ENCODE measurements around the gene TTC31. TPM values are rescaled to one million over a fixed set of nuclear protein-coding genes. Genes with fewer than 3 reads are reported as not detected.

TTC31 gene
- total and polyA plus RNA-seq, 4 experiments from 2014 or later: 17.0 to 46.9 (median 31.4) TPM

DNA sequence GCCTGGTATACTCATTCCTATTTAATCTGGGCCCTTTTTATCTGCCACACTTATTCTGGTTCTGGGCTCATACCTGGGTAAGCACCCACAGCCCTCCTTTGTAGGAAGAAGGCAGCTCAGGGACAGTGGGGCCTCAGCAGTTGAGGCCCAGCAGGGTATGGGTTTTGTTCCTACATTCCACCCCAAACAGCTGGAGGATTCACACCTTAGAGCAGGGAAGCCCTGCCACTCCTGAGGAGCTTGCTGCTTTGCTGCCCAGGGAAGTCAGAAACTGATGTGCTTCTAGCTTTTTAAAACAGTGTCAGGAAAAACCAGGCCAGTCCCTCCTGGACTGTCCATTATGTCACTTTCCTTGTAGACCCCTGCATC lies 17.7 kb downstream of the TTC31 start:
- intact Hi-C loops (cut with micrococcal nuclease): no loop called here
- ChIA-PET POLR2A (ENCODE audit: partially characterized antibody) (interaction anchor here (0.9 to 8.0 kb wide), 7 partner anchors 12 to 29 kb away, joined by 3 to 28 read pairs (median 6); partner anchors contain the start of genes AUP1, CCDC142, HTRA2 and MRPL53), CTCF (ENCODE audit: partially characterized antibody) (interaction anchor here (1.2 to 1.3 kb wide), 2 partner anchors 57 to 85 kb away, joined by 3 read pairs; no protein-coding TSS in a partner anchor)
- Histone ChIP-seq H3K4me1 (ENCODE audit: insufficient read depth, low read length) (peaks cover 39% of the 10 kb centered on the region), H3K4me3 (ENCODE audit: low read length in 2 of 2) (no peak overlapping the region), H3K27me3 (ENCODE audit: insufficient read depth, low read length) (peaks cover 41% of the 10 kb centered on the region), H3K27ac (ENCODE audit: low read depth, low read length) (no peak overlapping the region), H3K36me3 (ENCODE audit: insufficient read depth, low read length) (peaks cover 11% of the 10 kb centered on the region), H3K9me3 (ENCODE audit: control insufficient read depth in 1 of 2, low read length in 2 of 2) (no peaks in the 10 kb centered on the region)
- Mint-ChIP-seq H3K36me3 (peaks cover 15% of the 10 kb centered on the region in 2 donors), H3K27ac (no peak overlapping the region), H3K4me3 (peak overlapping the region in 2 of 8 donors; percentile 25 to 56), H3K4me1 (peaks cover 14 to 74% (median 45%) of the 10 kb centered on the region in 4 donors), H3K9me3 (no peaks in the 10 kb centered on the region), H3K27me3 (peaks cover 24 to 61% of the 10 kb centered on the region in 2 donors)
- DNase-seq: no peak

GRCh38 chr2:74501335-74502071 lies 18.6 kb downstream of the TTC31 start:
- Histone ChIP-seq H3K27ac (ENCODE audit: low read depth, low read length) (no peak overlapping the region), H3K9me3 (ENCODE audit: control insufficient read depth in 1 of 2, low read length in 2 of 2) (no peaks in the 10 kb centered on the region), H3K36me3 (ENCODE audit: insufficient read depth, low read length) (peaks cover 15% of the 10 kb centered on the region), H3K4me3 (ENCODE audit: low read length in 2 of 2) (no peak overlapping the region), H3K4me1 (ENCODE audit: insufficient read depth, low read length) (peaks cover 48% of the 10 kb centered on the region), H3K27me3 (ENCODE audit: insufficient read depth, low read length) (peaks cover 41% of the 10 kb centered on the region)
- peak overlapping the region in 6 of 8 donors; percentile 56 to 83 (median 61) for H3K4me3 Mint-ChIP-seq
- DNase-seq: no peak
- H3K27ac Mint-ChIP-seq: peak overlapping the region in 1 of 7 donors; percentile 59
- POLR2A ChIA-PET (ENCODE audit: partially characterized antibody): interaction anchor here (0.9 to 8.0 kb wide), 6 partner anchors 12 to 28 kb away, joined by 3 to 28 read pairs (median 8); partner anchors contain the start of genes AUP1, CCDC142, HTRA2 and MRPL53
- H3K9me3 Mint-ChIP-seq: no peaks in the 10 kb centered on the region
- peaks cover 15 to 80% (median 49%) of the 10 kb centered on the region in 4 donors for H3K4me1 Mint-ChIP-seq
- CTCF ChIA-PET (ENCODE audit: partially characterized antibody): interaction anchor here (0.9 to 1.3 kb wide), 4 partner anchors 18 to 84 kb away, joined by 3 to 5 read pairs (median 4); partner anchors contain the start of genes CCDC142 and TTC31
- peaks cover 24 to 62% of the 10 kb centered on the region in 2 donors for H3K27me3 Mint-ChIP-seq
- peaks cover 19 to 20% of the 10 kb centered on the region in 2 donors for H3K36me3 Mint-ChIP-seq
- intact Hi-C loops (cut with micrococcal nuclease): no loop called here

DNA sequence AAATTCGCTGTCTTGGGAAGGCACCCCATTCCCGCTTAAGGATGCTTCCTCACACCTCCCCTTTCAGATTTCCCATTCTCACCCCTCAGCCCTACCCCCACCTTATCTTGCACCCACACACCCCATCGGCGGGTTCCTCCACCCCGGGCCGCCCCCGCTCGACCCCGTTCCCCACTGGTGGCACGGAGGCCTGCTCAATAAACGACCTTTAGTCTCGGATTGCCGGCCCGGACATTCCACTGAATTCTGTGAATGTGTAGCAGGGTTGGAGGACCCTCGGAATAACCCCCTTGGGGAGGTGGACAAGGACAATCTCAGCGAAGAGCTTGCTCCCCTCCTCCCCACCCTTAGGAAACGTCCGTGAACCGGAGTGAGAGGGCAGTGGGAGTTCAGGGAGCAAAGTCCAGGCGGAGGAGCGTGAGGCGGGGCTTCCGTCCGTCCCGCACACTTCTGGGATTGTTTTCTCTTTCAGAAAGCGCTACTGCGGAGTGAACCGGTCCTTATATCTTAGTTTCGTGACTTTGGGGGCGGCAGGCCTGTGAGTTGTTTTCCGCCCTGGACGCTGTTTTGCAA lies 19.4 kb downstream of the TTC31 start:
- H3K4me1 ChIP-seq (ENCODE audit: insufficient read depth, low read length): peaks cover 53% of the 10 kb centered on the region
- no peak for DNase-seq
- peaks cover 26% of the 10 kb centered on the region in 2 donors for H3K36me3 Mint-ChIP-seq
- H3K27ac ChIP-seq (ENCODE audit: low read depth, low read length): no peak overlapping the region
- H3K9me3 Mint-ChIP-seq: peaks cover 0 to under 1% (median 0%) of the 10 kb centered on the region in 8 donors
- peak overlapping the region in 2 of 7 donors; percentile 59 to 65 for H3K27ac Mint-ChIP-seq
- peak overlapping the region; percentile 60 to 83 (median 74) for H3K4me3 Mint-ChIP-seq
- no peaks in the 10 kb centered on the region for H3K9me3 ChIP-seq (ENCODE audit: control insufficient read depth in 1 of 2, low read length in 2 of 2)
- H3K4me3 ChIP-seq (ENCODE audit: low read length in 2 of 2): no peak overlapping the region
- intact Hi-C loops (cut with micrococcal nuclease): no loop called here
- peaks cover 20 to 87% (median 55%) of the 10 kb centered on the region in 4 donors for H3K4me1 Mint-ChIP-seq
- H3K27me3 ChIP-seq (ENCODE audit: insufficient read depth, low read length): peaks cover 38% of the 10 kb centered on the region
- H3K27me3 Mint-ChIP-seq: peaks cover 24 to 68% of the 10 kb centered on the region in 2 donors
- ChIA-PET POLR2A (ENCODE audit: partially characterized antibody) (interaction anchor here (1.1 to 8.0 kb wide), 5 partner anchors 14 to 29 kb away, joined by 3 to 60 read pairs (median 26); partner anchors contain the start of genes AUP1, CCDC142, HTRA2 and MRPL53), CTCF (ENCODE audit: partially characterized antibody) (interaction anchor here (1.2 kb wide), 1 partner anchor 19 kb away, joined by 5 read pairs; the partner anchor contains the start of genes CCDC142 and TTC31)
- H3K36me3 ChIP-seq (ENCODE audit: insufficient read depth, low read length): peaks cover 15% of the 10 kb centered on the region

DNA sequence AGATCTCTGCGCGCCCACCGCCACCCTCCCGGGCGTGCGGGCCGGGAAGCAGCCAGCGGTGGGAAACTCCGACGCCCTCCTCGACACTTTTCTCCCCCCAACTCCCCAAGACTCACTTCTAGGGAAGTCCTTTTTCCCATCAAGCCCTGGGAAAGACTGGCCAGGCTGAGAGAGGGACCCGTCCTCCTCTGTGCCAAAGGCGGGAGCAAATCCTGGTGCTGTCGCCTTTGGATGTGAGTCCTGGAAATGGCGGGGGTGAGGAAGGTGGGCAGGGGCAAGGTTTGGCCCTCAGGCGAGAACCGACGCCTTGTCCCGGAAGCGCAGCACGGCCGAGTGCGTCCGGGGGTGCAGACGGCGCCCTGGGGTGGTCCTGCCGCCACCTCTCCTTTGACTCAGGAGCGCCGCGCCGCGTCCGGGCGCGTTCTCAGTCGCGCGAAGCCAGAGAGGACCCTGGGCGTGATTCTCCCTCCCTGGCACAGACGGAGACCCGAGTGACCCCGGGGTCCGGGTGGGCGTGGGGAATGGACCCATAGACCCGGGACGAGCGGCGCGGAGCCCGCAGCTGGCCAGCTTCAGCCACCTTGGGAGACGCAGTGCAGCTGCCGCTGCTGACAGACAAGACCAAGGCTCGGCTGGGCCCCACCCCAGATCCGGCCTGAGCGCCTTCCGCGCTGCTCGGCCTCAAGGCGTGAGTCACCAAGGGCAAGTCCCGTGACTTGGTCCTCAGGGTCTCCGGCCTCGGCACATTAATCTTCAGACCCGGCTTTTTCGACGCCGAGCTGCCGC lies 20.0 kb downstream of the TTC31 start:
- Histone ChIP-seq H3K9me3 (ENCODE audit: control insufficient read depth in 1 of 2, low read length in 2 of 2) (no peaks in the 10 kb centered on the region), H3K4me1 (ENCODE audit: insufficient read depth, low read length) (peaks cover 51% of the 10 kb centered on the region), H3K36me3 (ENCODE audit: insufficient read depth, low read length) (peaks cover 15% of the 10 kb centered on the region), H3K4me3 (ENCODE audit: low read length in 2 of 2) (peak overlapping the region in 1 of 2 donors; percentile 49), H3K27me3 (ENCODE audit: insufficient read depth, low read length) (peaks cover 36% of the 10 kb centered on the region), H3K27ac (ENCODE audit: low read depth, low read length) (no peak overlapping the region)
- H3K27ac Mint-ChIP-seq: peak overlapping the region in 2 of 7 donors; percentile 54 to 60
- ChIA-PET CTCF (ENCODE audit: partially characterized antibody) (interaction anchor here (0.8 to 2.1 kb wide), 4 partner anchors 20 to 46 kb away, joined by 3 to 17 read pairs (median 5); partner anchors contain the start of genes AUP1, CCDC142, HTRA2 and TTC31), POLR2A (ENCODE audit: partially characterized antibody) (interaction anchor here (1.1 to 8.0 kb wide), 7 partner anchors 9 to 45 kb away, joined by 3 to 60 read pairs (median 14); partner anchors contain the start of genes AUP1, CCDC142, HTRA2 and MRPL53)
- DNase-seq: peak in 1 of 5 donors; percentile 35
- peaks cover 24 to 74% of the 10 kb centered on the region in 2 donors for H3K27me3 Mint-ChIP-seq
- H3K36me3 Mint-ChIP-seq: peaks cover 30 to 33% of the 10 kb centered on the region in 2 donors
- H3K4me3 Mint-ChIP-seq: peak overlapping the region; percentile 55 to 79 (median 74)
- peaks cover 20 to 90% (median 55%) of the 10 kb centered on the region in 4 donors for H3K4me1 Mint-ChIP-seq
- intact Hi-C loops (cut with micrococcal nuclease): no loop called here
- H3K9me3 Mint-ChIP-seq: peaks cover 0 to 4% (median 0%) of the 10 kb centered on the region in 8 donors

DNA sequence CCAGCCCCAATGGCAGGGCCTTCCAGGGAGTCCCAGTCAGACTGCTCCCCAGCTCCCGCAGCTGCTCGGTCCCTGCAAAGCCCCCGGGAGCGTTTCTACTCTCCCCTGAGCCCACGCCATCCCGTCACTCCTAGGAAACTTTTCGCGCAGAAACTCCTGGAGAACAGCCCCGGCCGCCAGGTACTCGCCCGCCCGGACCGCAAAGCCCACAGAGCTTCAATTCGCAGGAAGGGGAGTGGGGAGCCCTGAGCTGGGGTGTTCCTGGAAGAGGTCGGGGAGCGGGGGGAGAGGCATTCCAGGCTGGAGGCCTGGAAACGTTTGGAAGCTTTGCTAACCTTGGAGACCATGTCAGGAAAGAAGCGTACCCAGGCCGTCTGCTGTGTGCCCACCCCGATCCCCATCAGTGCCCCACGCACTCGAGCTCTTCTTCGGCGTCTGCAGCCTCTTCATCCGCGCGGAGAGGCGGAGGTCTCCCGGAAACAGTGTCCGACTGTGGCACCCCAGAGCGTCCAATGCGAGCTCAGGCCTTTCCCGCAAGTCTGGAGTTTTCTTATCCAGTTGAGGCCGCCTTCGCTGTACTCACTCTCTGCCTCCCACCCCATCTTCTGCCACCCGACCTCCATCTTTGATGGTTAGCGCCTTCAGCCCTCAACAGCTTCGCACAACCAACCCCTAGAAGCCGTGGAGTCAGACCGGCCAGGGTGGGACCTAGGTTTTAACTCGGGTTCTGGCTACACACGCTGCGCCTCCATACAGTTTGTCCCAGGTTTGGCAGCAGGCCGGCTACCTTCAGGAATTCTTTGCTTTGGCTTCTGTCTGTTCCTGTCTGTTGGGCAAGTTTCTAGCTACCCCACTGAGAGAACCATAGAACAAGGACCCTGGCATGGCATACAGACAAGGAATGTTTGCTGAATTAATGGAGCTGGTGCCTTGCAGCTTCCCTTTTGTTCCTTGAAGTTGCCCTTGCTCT lies 20.9 kb downstream of the TTC31 start:
- H3K27ac Mint-ChIP-seq: peak overlapping the region in 2 of 7 donors; percentile 54 to 60
- H3K4me1 ChIP-seq (ENCODE audit: insufficient read depth, low read length): peaks cover 49% of the 10 kb centered on the region
- peaks cover 20 to 68% of the 10 kb centered on the region in 2 donors for H3K27me3 Mint-ChIP-seq
- H3K36me3 ChIP-seq (ENCODE audit: insufficient read depth, low read length): peaks cover 15% of the 10 kb centered on the region
- peaks cover 0 to 4% (median 0%) of the 10 kb centered on the region in 8 donors for H3K9me3 Mint-ChIP-seq
- no peak overlapping the region for H3K27ac ChIP-seq (ENCODE audit: low read depth, low read length)
- peaks cover 36% of the 10 kb centered on the region for H3K27me3 ChIP-seq (ENCODE audit: insufficient read depth, low read length)
- H3K36me3 Mint-ChIP-seq: peaks cover 30 to 34% of the 10 kb centered on the region in 2 donors
- POLR2A ChIA-PET (ENCODE audit: partially characterized antibody): interaction anchor here (1.1 to 8.0 kb wide), 10 partner anchors 10 to 49 kb away, joined by 3 to 60 read pairs (median 8); partner anchors contain the start of genes AUP1, CCDC142, DQX1 and HTRA2
- H3K4me1 Mint-ChIP-seq: peaks cover 23 to 90% (median 56%) of the 10 kb centered on the region in 4 donors
- intact Hi-C loops (cut with micrococcal nuclease): no loop called here
- CTCF ChIA-PET (ENCODE audit: partially characterized antibody): interaction anchor here (0.8 to 2.1 kb wide), 5 partner anchors 18 to 47 kb away, joined by 3 to 17 read pairs (median 4); partner anchors contain the start of genes AUP1, CCDC142, HTRA2 and TTC31
- H3K9me3 ChIP-seq (ENCODE audit: control insufficient read depth in 1 of 2, low read length in 2 of 2): no peaks in the 10 kb centered on the region
- no peak for DNase-seq
- H3K4me3 ChIP-seq (ENCODE audit: low read length in 2 of 2): peak overlapping the region in 1 of 2 donors; percentile 49
- peak overlapping the region in 7 of 8 donors; percentile 55 to 79 (median 74) for H3K4me3 Mint-ChIP-seq

Data from CD4-positive, alpha-beta memory T cell (primary cell).